ENCODE measurements around the gene ITGB3.
"Not testable (repeated sequence)": the region's sequence is repeated elsewhere in the genome, so short reads cannot be mapped to it uniquely, and the experiment has no call there.

Gene ITGB3

GRCh38 chr17:47223460-47223859 is 30.2 kb upstream of the ITGB3 start:
- no peak for DNase-seq

GRCh38 chr17:47224077-47224476 is 29.6 kb upstream of the ITGB3 start:
- DNase-seq: not testable (repeated sequence)

GRCh38 chr17:47224966-47225365 is 28.7 kb upstream of the ITGB3 start:
- DNase-seq: no peak

- no peak for DNase-seq
Measured at GRCh38 chr17:47225436-47225858, 28.2 kb upstream of the ITGB3 start.

GRCh38 chr17:47225911-47226688 is 27.5 kb upstream of the ITGB3 start:
- no peak for DNase-seq

GRCh38 chr17:47227862-47228261 is 25.8 kb upstream of the ITGB3 start:
- DNase-seq: no peak

GRCh38 chr17:47229535-47230443 is 23.8 kb upstream of the ITGB3 start:
- DNase-seq: peak; percentile 87

- DNase-seq: no peak
Measured at GRCh38 chr17:47230864-47231263, 22.8 kb upstream of the ITGB3 start.

GRCh38 chr17:47231334-47231733 is 22.3 kb upstream of the ITGB3 start:
- DNase-seq: no peak

- DNase-seq: no peak
Measured at GRCh38 chr17:47231866-47232265, 21.8 kb upstream of the ITGB3 start.

- no peak for DNase-seq
Measured at GRCh38 chr17:47232465-47232864, 21.2 kb upstream of the ITGB3 start.

- no peak for DNase-seq
Measured at GRCh38 chr17:47235506-47235905, 18.1 kb upstream of the ITGB3 start.

- no peak for DNase-seq
Measured at GRCh38 chr17:47235923-47236322, 17.7 kb upstream of the ITGB3 start.

- no peak for DNase-seq
Measured at GRCh38 chr17:47237841-47238240, 15.8 kb upstream of the ITGB3 start.

- DNase-seq: no peak
Measured at GRCh38 chr17:47238321-47239010, 15.2 kb upstream of the ITGB3 start.

GRCh38 chr17:47239619-47239966 is 14.0 kb upstream of the ITGB3 start:
- no peak for DNase-seq

- no peak for DNase-seq
Measured at GRCh38 chr17:47239967-47240651, 13.5 kb upstream of the ITGB3 start.

- DNase-seq: no peak
Measured at GRCh38 chr17:47240806-47241205, 12.8 kb upstream of the ITGB3 start.

GRCh38 chr17:47242648-47243047 is 11.0 kb upstream of the ITGB3 start:
- no peak for DNase-seq

- no peak for DNase-seq
Measured at GRCh38 chr17:47243737-47244598, 9.7 kb upstream of the ITGB3 start.

- no peak for DNase-seq
Measured at GRCh38 chr17:47244697-47245096, 8.9 kb upstream of the ITGB3 start.

- DNase-seq: no peak
Measured at GRCh38 chr17:47246120-47246519, 7.5 kb upstream of the ITGB3 start.

All from NCI-H774 (cell line).